Activated CD8-positive, alpha-beta memory T cell treated with anti-CD3 and anti-CD28 coated beads, Interleukin-2, amount 50 U/mL, for 48 hours (primary cell): Measurements from ENCODE around the gene SH3RF1.

Experiments
- DNase-seq: peaks from one replicate; pipeline ENCODE4 v3.0.0-alpha.2; 2020

SH3RF1 gene

GRCh38 chr4:169124661-169125060 lies 146.1 kb downstream of the SH3RF1 start:
- DNase-seq, result no peak

- DNase-seq, result no peak
These were observed 148.3 kb downstream of the SH3RF1 start for GRCh38 chr4:169122422-169122821.

GRCh38 chr4:169121861-169122382 lies 148.8 kb downstream of the SH3RF1 start:
- DNase-seq, result no peak

GRCh38 chr4:169120624-169121023 lies 150.1 kb downstream of the SH3RF1 start:
- no peak for DNase-seq

- no peak for DNase-seq
These were observed 151.2 kb downstream of the SH3RF1 start for GRCh38 chr4:169119536-169119935.

- DNase-seq, result no peak
These were observed 153.1 kb downstream of the SH3RF1 start for GRCh38 chr4:169117591-169118081.

- DNase-seq, result no peak
These were observed 154.4 kb downstream of the SH3RF1 start for GRCh38 chr4:169116270-169116901.

GRCh38 chr4:169115897-169116254 lies 154.9 kb downstream of the SH3RF1 start:
- DNase-seq, result no peak

GRCh38 chr4:169115144-169115896 lies 155.4 kb downstream of the SH3RF1 start:
- no peak for DNase-seq

- DNase-seq, result no peak
These were observed 156.3 kb downstream of the SH3RF1 start for GRCh38 chr4:169114341-169114974.

- DNase-seq, result no peak
These were observed 160.1 kb downstream of the SH3RF1 start for GRCh38 chr4:169110633-169111032.

GRCh38 chr4:169109035-169109675 lies 161.6 kb downstream of the SH3RF1 start:
- no peak for DNase-seq

- no peak for DNase-seq
These were observed 162.5 kb downstream of the SH3RF1 start for GRCh38 chr4:169108303-169108702.

GRCh38 chr4:169107528-169107927 lies 163.2 kb downstream of the SH3RF1 start:
- no peak for DNase-seq

- DNase-seq, result no peak
These were observed 164.0 kb downstream of the SH3RF1 start for GRCh38 chr4:169106696-169107229.

GRCh38 chr4:169105620-169106019 lies 165.1 kb downstream of the SH3RF1 start:
- DNase-seq, result no peak

- DNase-seq, result no peak
These were observed 166.8 kb downstream of the SH3RF1 start for GRCh38 chr4:169103966-169104412.

GRCh38 chr4:169102026-169102425 lies 168.7 kb downstream of the SH3RF1 start:
- no peak for DNase-seq

GRCh38 chr4:169100670-169101101 lies 170.1 kb downstream of the SH3RF1 start:
- no peak for DNase-seq

- no peak for DNase-seq
These were observed 171.0 kb downstream of the SH3RF1 start for GRCh38 chr4:169099771-169100180.

- no peak for DNase-seq
These were observed 171.6 kb downstream of the SH3RF1 start for GRCh38 chr4:169098969-169099690.

GRCh38 chr4:169098532-169098931 lies 172.2 kb downstream of the SH3RF1 start:
- DNase-seq, result no peak
